ENCODE data around the gene IL1RAPL1. TPM values are rescaled to one million over a fixed set of nuclear protein-coding genes. Genes with fewer than 3 reads are reported as not detected.

The IL1RAPL1 gene
- total RNA-seq, 4 donors from 2014 or later, result 0.13 TPM; not detected in 3

- DNase-seq (ENCODE audit: low spot score in 2 of 2), result no peak
- Histone ChIP-seq H3K27ac (no peak overlapping the region), H3K4me1 (no peaks in the 10 kb centered on the region), H3K36me3 (no peaks in the 10 kb centered on the region), H3K9me3 (no peaks in the 10 kb centered on the region), H3K4me3 (no peak overlapping the region), H3K27me3 (no peaks in the 10 kb centered on the region)
- no peak for TF ChIP-seq POLR2AphosphoS5 (IDR thresholded peaks at IDR 0.05)
- no peak for TF ChIP-seq EP300 (IDR thresholded peaks at IDR 0.05)
- TF ChIP-seq POLR2A (IDR thresholded peaks at IDR 0.05), result no peak
- TF ChIP-seq CTCF (IDR thresholded peaks at IDR 0.05), result no peak
- 0% methylated on average over 1 of the region's 1 CpG for WGBS
These were observed 1361.4 kb downstream of the IL1RAPL1 start for GRCh38 chrX:29948653-29949052.

- no peak for TF ChIP-seq POLR2A (IDR thresholded peaks at IDR 0.05)
- no peak for TF ChIP-seq CTCF (IDR thresholded peaks at IDR 0.05)
- TF ChIP-seq EP300 (IDR thresholded peaks at IDR 0.05), result no peak
- TF ChIP-seq POLR2AphosphoS5 (IDR thresholded peaks at IDR 0.05), result no peak
- Histone ChIP-seq H3K27me3 (no peaks in the 10 kb centered on the region), H3K9me3 (no peaks in the 10 kb centered on the region), H3K36me3 (no peaks in the 10 kb centered on the region), H3K27ac (no peak overlapping the region), H3K4me3 (no peak overlapping the region), H3K4me1 (no peaks in the 10 kb centered on the region)
- DNase-seq (ENCODE audit: low spot score in 2 of 2), result no peak
- WGBS, result 76% methylated on average over 3 of the region's 3 CpGs
These were observed 1364.8 kb downstream of the IL1RAPL1 start for GRCh38 chrX:29952016-29952415.

- no peaks in the 10 kb centered on the region for H3K4me1 ChIP-seq
- no peaks in the 10 kb centered on the region for H3K36me3 ChIP-seq
- TF ChIP-seq POLR2A (IDR thresholded peaks at IDR 0.05), result no peak
- TF ChIP-seq CTCF (IDR thresholded peaks at IDR 0.05), result no peak
- no peak for TF ChIP-seq POLR2AphosphoS5 (IDR thresholded peaks at IDR 0.05)
- no peak for TF ChIP-seq EP300 (IDR thresholded peaks at IDR 0.05)
- DNase-seq (ENCODE audit: low spot score in 2 of 2), result no peak
- no peak overlapping the region for H3K27ac ChIP-seq
- 63% methylated on average over 2 of the region's 2 CpGs for WGBS
- H3K4me3 ChIP-seq, result no peak overlapping the region
- no peaks in the 10 kb centered on the region for H3K9me3 ChIP-seq
- no peaks in the 10 kb centered on the region for H3K27me3 ChIP-seq
These were observed 1374.8 kb downstream of the IL1RAPL1 start for GRCh38 chrX:29962061-29962460.

GRCh38 chrX:29965634-29966033 lies 1378.4 kb downstream of the IL1RAPL1 start:
- no peaks in the 10 kb centered on the region for H3K9me3 ChIP-seq
- H3K4me1 ChIP-seq, result no peaks in the 10 kb centered on the region
- DNase-seq (ENCODE audit: low spot score in 2 of 2), result no peak
- WGBS, result 51% methylated on average over 1 of the region's 1 CpG
- H3K4me3 ChIP-seq, result no peak overlapping the region
- H3K27me3 ChIP-seq, result no peaks in the 10 kb centered on the region
- H3K27ac ChIP-seq, result no peak overlapping the region
- TF ChIP-seq EP300 (IDR thresholded peaks at IDR 0.05), result no peak
- TF ChIP-seq POLR2AphosphoS5 (IDR thresholded peaks at IDR 0.05), result no peak
- TF ChIP-seq POLR2A (IDR thresholded peaks at IDR 0.05), result no peak
- no peak for TF ChIP-seq CTCF (IDR thresholded peaks at IDR 0.05)
- no peaks in the 10 kb centered on the region for H3K36me3 ChIP-seq

- no peaks in the 10 kb centered on the region for H3K36me3 ChIP-seq
- 74% methylated on average over 3 of the region's 3 CpGs for WGBS
- H3K27me3 ChIP-seq, result no peaks in the 10 kb centered on the region
- no peak overlapping the region for H3K27ac ChIP-seq
- no peaks in the 10 kb centered on the region for H3K4me1 ChIP-seq
- no peak overlapping the region for H3K4me3 ChIP-seq
- no peaks in the 10 kb centered on the region for H3K9me3 ChIP-seq
- TF ChIP-seq POLR2AphosphoS5 (IDR thresholded peaks at IDR 0.05) (no peak), POLR2A (IDR thresholded peaks at IDR 0.05) (no peak), EP300 (IDR thresholded peaks at IDR 0.05) (no peak), CTCF (IDR thresholded peaks at IDR 0.05) (no peak)
- DNase-seq (ENCODE audit: low spot score in 2 of 2), result no peak
These were observed 1404.8 kb downstream of the IL1RAPL1 start for GRCh38 chrX:29992083-29992482.

Measured in suprapubic skin (tissue), 4 donors.